Measurements from ENCODE around the gene ASCL2.
"Not testable (repeated sequence)": the region's sequence is repeated elsewhere in the genome, so short reads cannot be mapped to it uniquely, and the experiment has no call there.

ASCL2 gene

DNA sequence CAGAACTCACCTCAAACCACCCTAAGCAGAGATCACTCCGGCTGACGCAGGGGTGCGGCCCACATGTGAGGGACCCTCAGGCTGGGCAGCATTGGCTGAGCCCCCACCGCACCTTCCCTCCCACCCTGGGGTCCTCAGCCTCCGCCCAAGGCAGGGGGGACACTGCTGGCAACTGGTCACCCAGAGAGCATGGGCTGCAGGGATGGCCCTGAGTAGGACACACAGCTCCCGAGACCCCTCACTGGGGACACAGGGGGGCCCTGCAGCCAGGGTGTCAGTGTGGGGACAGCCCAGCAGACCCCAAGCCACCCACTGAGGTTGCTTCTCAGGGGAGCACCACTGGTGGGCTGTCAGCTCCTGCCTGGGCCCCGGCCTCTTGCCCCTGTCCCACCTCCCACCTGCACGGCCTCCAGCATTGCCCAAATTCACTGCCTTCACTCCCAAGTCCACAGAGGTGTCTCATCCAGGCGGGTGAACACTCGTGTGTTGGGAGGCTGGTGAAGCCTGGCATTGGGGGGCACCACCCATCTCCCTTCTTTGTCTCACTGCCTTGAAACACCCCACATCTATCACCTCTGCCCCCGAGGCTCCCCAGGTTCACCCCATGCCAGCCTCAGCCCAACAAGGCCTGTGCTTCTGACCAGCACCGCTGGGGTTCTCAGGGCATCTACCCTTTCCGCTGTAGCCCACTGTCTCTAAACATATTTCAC is 26.7 kb upstream of the ASCL2 start:
- peaks cover 12% of the 10 kb centered on the region for H3K36me3 Mint-ChIP-seq (ENCODE audit: low read depth)
- no peak for DNase-seq (ENCODE audit: low spot score)
- no peak overlapping the region for H3K4me3 Mint-ChIP-seq
- H3K4me1 Mint-ChIP-seq (ENCODE audit: low read depth), result peaks cover 16% of the 10 kb centered on the region
- H3K9me3 Mint-ChIP-seq, result no peaks in the 10 kb centered on the region
- no peak overlapping the region for H3K27ac Mint-ChIP-seq
- peaks cover 7% of the 10 kb centered on the region for H3K27me3 Mint-ChIP-seq (ENCODE audit: low read depth)

- H3K4me3 Mint-ChIP-seq, result no peak overlapping the region
- H3K27ac Mint-ChIP-seq, result no peak overlapping the region
- DNase-seq (ENCODE audit: low spot score), result no peak
- peaks cover 6% of the 10 kb centered on the region for H3K36me3 Mint-ChIP-seq (ENCODE audit: low read depth)
- H3K9me3 Mint-ChIP-seq, result no peaks in the 10 kb centered on the region
- peaks cover 7% of the 10 kb centered on the region for H3K27me3 Mint-ChIP-seq (ENCODE audit: low read depth)
- peaks cover 11% of the 10 kb centered on the region for H3K4me1 Mint-ChIP-seq (ENCODE audit: low read depth)
These were observed 25.9 kb upstream of the ASCL2 start for GRCh38 chr11:2295971-2296912.

DNA sequence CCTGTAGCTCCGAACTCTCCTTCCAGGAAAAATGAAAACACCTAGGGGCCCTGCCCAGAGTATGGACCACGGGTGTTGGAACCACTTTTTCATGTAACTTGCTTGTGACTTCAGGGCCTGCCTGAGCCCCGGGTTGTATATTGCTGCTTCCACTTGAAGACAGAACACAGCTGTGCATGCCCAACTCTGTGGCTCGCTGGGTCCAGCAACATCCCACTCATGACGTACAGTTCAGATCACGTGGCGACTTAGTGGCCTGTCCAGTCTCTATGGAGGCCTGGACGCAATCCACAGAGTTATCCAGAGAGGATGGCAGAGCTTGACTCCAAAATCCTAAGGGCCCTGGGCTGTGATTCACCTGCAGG is 24.5 kb upstream of the ASCL2 start:
- H3K36me3 Mint-ChIP-seq (ENCODE audit: low read depth), result peaks cover 6% of the 10 kb centered on the region
- no peak for DNase-seq (ENCODE audit: low spot score)
- H3K4me3 Mint-ChIP-seq, result no peak overlapping the region
- H3K27me3 Mint-ChIP-seq (ENCODE audit: low read depth), result peaks cover 7% of the 10 kb centered on the region
- no peak overlapping the region for H3K27ac Mint-ChIP-seq
- H3K9me3 Mint-ChIP-seq, result no peaks in the 10 kb centered on the region
- peaks cover 9% of the 10 kb centered on the region for H3K4me1 Mint-ChIP-seq (ENCODE audit: low read depth)

- peaks cover 6% of the 10 kb centered on the region for H3K36me3 Mint-ChIP-seq (ENCODE audit: low read depth)
- no peak overlapping the region for H3K4me3 Mint-ChIP-seq
- no peak overlapping the region for H3K27ac Mint-ChIP-seq
- no peaks in the 10 kb centered on the region for H3K9me3 Mint-ChIP-seq
- peaks cover 7% of the 10 kb centered on the region for H3K27me3 Mint-ChIP-seq (ENCODE audit: low read depth)
- DNase-seq (ENCODE audit: low spot score), result no peak
- peaks cover 5% of the 10 kb centered on the region for H3K4me1 Mint-ChIP-seq (ENCODE audit: low read depth)
These were observed 23.9 kb upstream of the ASCL2 start for GRCh38 chr11:2293984-2294925.

GRCh38 chr11:2293531-2293971 is 23.2 kb upstream of the ASCL2 start:
- no peak for DNase-seq (ENCODE audit: low spot score)
- Mint-ChIP-seq H3K36me3 (ENCODE audit: low read depth) (peaks cover 6% of the 10 kb centered on the region), H3K27ac (no peak overlapping the region), H3K4me3 (no peak overlapping the region), H3K27me3 (ENCODE audit: low read depth) (peaks cover 7% of the 10 kb centered on the region), H3K9me3 (no peaks in the 10 kb centered on the region), H3K4me1 (ENCODE audit: low read depth) (peaks cover 5% of the 10 kb centered on the region)

- Mint-ChIP-seq H3K27ac (no peak overlapping the region), H3K4me1 (ENCODE audit: low read depth) (peaks cover 7% of the 10 kb centered on the region), H3K36me3 (ENCODE audit: low read depth) (no peaks in the 10 kb centered on the region), H3K4me3 (no peak overlapping the region), H3K27me3 (ENCODE audit: low read depth) (peaks cover 7% of the 10 kb centered on the region), H3K9me3 (no peaks in the 10 kb centered on the region)
- DNase-seq (ENCODE audit: low spot score), result no peak
These were observed 20.0 kb upstream of the ASCL2 start for GRCh38 chr11:2290351-2290841.

GRCh38 chr11:2289859-2290258 is 19.5 kb upstream of the ASCL2 start:
- H3K4me3 Mint-ChIP-seq, result no peak overlapping the region
- peaks cover 10% of the 10 kb centered on the region for H3K27me3 Mint-ChIP-seq (ENCODE audit: low read depth)
- H3K36me3 Mint-ChIP-seq (ENCODE audit: low read depth), result no peaks in the 10 kb centered on the region
- no peaks in the 10 kb centered on the region for H3K9me3 Mint-ChIP-seq
- H3K27ac Mint-ChIP-seq, result no peak overlapping the region
- no peak for DNase-seq (ENCODE audit: low spot score)
- peaks cover 7% of the 10 kb centered on the region for H3K4me1 Mint-ChIP-seq (ENCODE audit: low read depth)

- no peak overlapping the region for H3K4me3 Mint-ChIP-seq
- peaks cover 7% of the 10 kb centered on the region for H3K4me1 Mint-ChIP-seq (ENCODE audit: low read depth)
- no peaks in the 10 kb centered on the region for H3K9me3 Mint-ChIP-seq
- no peaks in the 10 kb centered on the region for H3K36me3 Mint-ChIP-seq (ENCODE audit: low read depth)
- DNase-seq (ENCODE audit: low spot score), result no peak
- peaks cover 10% of the 10 kb centered on the region for H3K27me3 Mint-ChIP-seq (ENCODE audit: low read depth)
- H3K27ac Mint-ChIP-seq, result no peak overlapping the region
These were observed 19.0 kb upstream of the ASCL2 start for GRCh38 chr11:2289350-2289749.

- peaks cover 14% of the 10 kb centered on the region for H3K27me3 Mint-ChIP-seq (ENCODE audit: low read depth)
- peaks cover 7% of the 10 kb centered on the region for H3K4me1 Mint-ChIP-seq (ENCODE audit: low read depth)
- DNase-seq (ENCODE audit: low spot score), result no peak
- H3K9me3 Mint-ChIP-seq, result no peaks in the 10 kb centered on the region
- no peak overlapping the region for H3K27ac Mint-ChIP-seq
- H3K4me3 Mint-ChIP-seq, result no peak overlapping the region
- no peaks in the 10 kb centered on the region for H3K36me3 Mint-ChIP-seq (ENCODE audit: low read depth)
These were observed 16.7 kb upstream of the ASCL2 start for GRCh38 chr11:2287091-2287490.

GRCh38 chr11:2286350-2286749 is 16.0 kb upstream of the ASCL2 start:
- not testable (repeated sequence) for H3K27ac Mint-ChIP-seq; H3K36me3 Mint-ChIP-seq (ENCODE audit: low read depth); H3K9me3 Mint-ChIP-seq; H3K4me1 Mint-ChIP-seq (ENCODE audit: low read depth); DNase-seq (ENCODE audit: low spot score); H3K4me3 Mint-ChIP-seq
- peaks cover 18% of the 10 kb centered on the region for H3K27me3 Mint-ChIP-seq (ENCODE audit: low read depth)

DNA sequence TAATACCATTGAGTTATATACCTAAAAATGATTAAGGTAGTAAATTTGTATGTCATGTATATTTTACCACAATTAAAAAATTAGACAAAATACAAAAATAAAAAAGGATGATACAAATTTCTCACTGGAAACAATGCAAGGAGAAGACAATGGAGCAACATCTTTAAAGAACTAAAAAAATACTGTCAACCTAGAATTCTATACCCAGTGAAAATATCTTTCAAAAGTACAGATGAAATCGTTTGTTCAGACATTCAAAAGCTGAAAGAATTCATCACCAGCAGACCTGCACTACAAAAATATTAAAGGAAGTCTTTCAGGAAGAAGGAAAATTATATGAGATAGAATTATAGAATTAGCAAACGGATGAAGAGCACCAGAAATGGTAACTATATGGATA is 9.8 kb upstream of the ASCL2 start:
- no peak overlapping the region for H3K27ac Mint-ChIP-seq
- peaks cover 7% of the 10 kb centered on the region for H3K9me3 Mint-ChIP-seq
- H3K27me3 Mint-ChIP-seq (ENCODE audit: low read depth), result peaks cover 39% of the 10 kb centered on the region
- no peaks in the 10 kb centered on the region for H3K36me3 Mint-ChIP-seq (ENCODE audit: low read depth)
- no peak for DNase-seq (ENCODE audit: low spot score)
- peaks cover 5% of the 10 kb centered on the region for H3K4me1 Mint-ChIP-seq (ENCODE audit: low read depth)
- H3K4me3 Mint-ChIP-seq, result no peak overlapping the region

GRCh38 chr11:2277933-2278523 is 7.6 kb upstream of the ASCL2 start:
- Mint-ChIP-seq H3K36me3 (ENCODE audit: low read depth) (no peaks in the 10 kb centered on the region), H3K9me3 (peaks cover 7% of the 10 kb centered on the region), H3K27ac (no peak overlapping the region), H3K4me3 (no peak overlapping the region), H3K27me3 (ENCODE audit: low read depth) (peaks cover 39% of the 10 kb centered on the region), H3K4me1 (ENCODE audit: low read depth) (peaks cover 5% of the 10 kb centered on the region)
- no peak for DNase-seq (ENCODE audit: low spot score)

GRCh38 chr11:2277008-2277346 is 6.6 kb upstream of the ASCL2 start:
- no peak overlapping the region for H3K27ac Mint-ChIP-seq

More at GRCh38 chr11:2277008-2277346, 6.6 kb upstream of the ASCL2 start:
- H3K4me3 Mint-ChIP-seq, result no peak overlapping the region
- H3K27me3 Mint-ChIP-seq (ENCODE audit: low read depth), result peaks cover 43% of the 10 kb centered on the region
- no peak for DNase-seq (ENCODE audit: low spot score)
- peaks cover 5% of the 10 kb centered on the region for H3K4me1 Mint-ChIP-seq (ENCODE audit: low read depth)
- H3K9me3 Mint-ChIP-seq, result peaks cover 7% of the 10 kb centered on the region
- H3K36me3 Mint-ChIP-seq (ENCODE audit: low read depth), result no peaks in the 10 kb centered on the region
